H1 (cell line): ENCODE data around the gene TMEM25. TPM values are rescaled to one million over a fixed set of nuclear protein-coding genes. Genes with fewer than 3 reads are reported as not detected.

Experiments
- NRF1 ChIP-seq: IDR thresholded peaks from 2 replicates; pipeline ENCODE4 v1.6.1; 2011; ENCODE audit warnings: mild to moderate bottlenecking, low read depth, low read length, improper control_type of control experiment
- polyA plus RNA-seq, 7 experiments: library from polyadenylated mRNA; depleted of rRNA in 3 of 7; stranded (reverse) in 5 of 7; unstranded in 2 of 7; fragments of >200 nt in 5 of 7; fragments of 200-250 nt in 2 of 7; gene quantifications; 1 replicate in 5 of 7; 2 replicates in 1 of 7; 4 replicates in 1 of 7; pipeline versions ENCODE4 v1.2.1 to v1.2.3, GENCODE V29; 2011 to 2013; ENCODE audit warnings: missing spikeins in 2 of 7, mixed read lengths in 2 of 7
- total RNA-seq: library from RNA; stranded (reverse); fragmentation: NEBNext Ultra II Directional; extraction: Animal tissue kit (Norgen Biotek cat#: 25700); gene quantifications from 2 replicates; pipeline ENCODE4 v1.2.1, GENCODE V29; 2021

Gene TMEM25
- total and polyA plus RNA-seq, 2 of the 8 experiments (the other 6 are each of a cell fraction or from before 2014, with no cell fraction given): 18.3 to 26.8 TPM

DNA sequence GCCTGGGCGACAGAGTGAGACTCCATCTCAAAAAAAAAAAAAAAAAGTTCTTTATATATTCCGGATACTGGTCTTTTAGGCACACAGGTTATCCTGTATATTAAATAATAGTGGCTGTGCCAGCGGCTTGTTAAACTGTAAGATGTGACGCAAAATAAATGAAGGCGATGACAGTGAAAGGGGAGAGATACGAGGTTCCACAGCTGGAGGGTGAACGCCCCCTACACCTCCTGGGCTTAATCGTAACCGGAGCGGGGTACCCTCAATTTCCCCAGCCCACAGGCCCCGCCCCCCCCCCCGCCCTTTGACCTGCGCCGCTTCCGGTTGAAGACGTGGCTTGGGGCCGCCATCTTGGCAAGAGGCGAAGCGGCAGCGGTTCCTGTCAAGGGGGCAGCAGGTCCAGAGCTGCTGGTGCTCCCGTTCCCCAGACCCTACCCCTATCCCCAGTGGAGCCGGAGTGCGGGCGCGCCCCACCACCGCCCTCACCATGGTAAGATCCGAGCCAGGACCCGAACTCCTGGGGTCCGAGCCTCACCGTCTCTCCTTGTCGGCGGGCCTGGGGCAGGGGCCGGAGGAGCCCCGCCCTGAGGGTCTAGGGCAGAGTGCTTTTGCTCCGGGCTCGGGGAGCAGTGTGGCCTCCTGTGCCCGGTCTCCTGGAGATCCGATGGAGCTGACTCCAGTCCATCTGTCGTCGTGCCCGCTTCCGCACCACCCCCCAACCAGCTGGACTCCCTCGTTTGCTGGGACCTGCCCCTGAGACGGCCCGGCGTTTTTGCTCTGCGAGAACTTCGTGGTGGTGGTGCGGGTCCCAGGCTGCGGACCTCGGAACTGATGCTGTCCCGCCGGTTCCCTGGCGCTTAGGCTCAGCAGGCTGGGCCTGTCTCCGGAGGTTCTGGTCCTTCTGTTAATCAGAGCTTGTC lies 41.3 kb downstream of the TMEM25 start, which contains the start of gene ARCN1 (continued):
- TF ChIP-seq NRF1: no peak
